T-helper 2 cell treated with Interferon-gamma antibody and Interleukin-4, amounts not matched to agents 5 μg/mL and 100 μg/mL, for 36 hours (primary cell): ENCODE results near the gene TOB1.

Source experiments
- DNase-seq: peaks from one replicate; pipeline ENCODE4 v3.0.0; 2021; ENCODE audit warnings: low spot score
- H3K27ac Mint-ChIP-seq: one replicate; pipeline ENCODE4 v1.8.0; 2021; ENCODE audit warnings: mild to moderate bottlenecking, mixed read lengths
- H3K27me3 Mint-ChIP-seq: one replicate; pipeline ENCODE4 v1.8.0; 2021; ENCODE audit warnings: low read depth, mixed read lengths
- H3K36me3 Mint-ChIP-seq: one replicate; pipeline ENCODE4 v1.8.0; 2021; ENCODE audit warnings: low read depth, mixed read lengths
- H3K4me1 Mint-ChIP-seq: one replicate; pipeline ENCODE4 v1.8.0; 2021; ENCODE audit warnings: low read depth, mixed read lengths
- H3K4me3 Mint-ChIP-seq: one replicate; pipeline ENCODE4 v1.8.0; 2022; ENCODE audit warnings: mild to moderate bottlenecking, moderate library complexity, mixed read lengths
- H3K9me3 Mint-ChIP-seq: one replicate; pipeline ENCODE4 v1.8.0; 2021; ENCODE audit warnings: mixed read lengths

Gene TOB1

DNA sequence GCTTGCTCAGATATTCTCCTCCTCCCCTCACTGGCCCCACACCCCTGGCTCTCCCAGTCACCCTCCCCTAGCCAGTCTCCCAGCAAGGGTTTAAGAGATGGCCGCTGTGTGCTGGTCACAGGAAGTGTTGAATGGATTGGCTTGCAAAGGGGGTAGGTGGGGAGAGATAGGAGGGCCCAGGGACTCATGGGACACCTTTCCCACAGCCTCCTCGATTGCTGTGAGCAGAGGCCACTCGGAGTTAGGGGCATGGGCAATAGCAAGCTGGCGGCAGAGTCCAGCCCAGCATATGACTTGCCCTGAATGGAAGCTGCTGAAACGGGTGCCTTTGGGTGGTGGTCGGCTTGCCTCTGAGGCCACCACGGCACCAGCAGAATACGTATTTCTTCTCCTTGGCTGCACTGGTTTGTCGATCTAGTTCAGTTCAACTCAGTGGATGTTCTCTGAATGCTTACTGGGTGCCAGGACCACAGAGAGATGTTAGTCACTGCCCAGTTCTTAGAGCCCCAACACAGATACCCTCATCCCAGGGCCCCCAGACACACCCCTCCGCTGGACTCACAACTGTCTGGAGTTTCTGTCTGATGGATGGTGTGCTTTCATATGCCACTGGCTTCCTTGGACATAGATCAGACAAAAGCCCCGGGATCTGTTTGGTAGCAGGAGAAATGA is 24.7 kb downstream of the TOB1 start:
- Mint-ChIP-seq H3K36me3 (no peaks in the 10 kb centered on the region), H3K9me3 (no peaks in the 10 kb centered on the region), H3K27ac (no peak overlapping the region), H3K4me1 (no peaks in the 10 kb centered on the region), H3K27me3 (peaks cover 3% of the 10 kb centered on the region), H3K4me3 (no peak overlapping the region)
- DNase-seq: no peak

DNA sequence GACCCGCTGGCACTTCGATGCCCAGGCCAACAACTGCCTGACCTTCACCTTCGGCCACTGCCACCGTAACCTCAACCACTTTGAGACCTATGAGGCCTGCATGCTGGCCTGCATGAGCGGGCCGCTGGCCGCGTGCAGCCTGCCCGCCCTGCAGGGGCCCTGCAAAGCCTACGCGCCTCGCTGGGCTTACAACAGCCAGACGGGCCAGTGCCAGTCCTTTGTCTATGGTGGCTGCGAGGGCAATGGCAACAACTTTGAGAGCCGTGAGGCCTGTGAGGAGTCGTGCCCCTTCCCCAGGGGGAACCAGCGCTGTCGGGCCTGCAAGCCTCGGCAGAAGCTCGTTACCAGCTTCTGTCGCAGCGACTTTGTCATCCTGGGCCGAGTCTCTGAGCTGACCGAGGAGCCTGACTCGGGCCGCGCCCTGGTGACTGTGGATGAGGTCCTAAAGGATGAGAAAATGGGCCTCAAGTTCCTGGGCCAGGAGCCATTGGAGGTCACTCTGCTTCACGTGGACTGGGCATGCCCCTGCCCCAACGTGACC is 25.8 kb downstream of the TOB1 start:
- Mint-ChIP-seq H3K27me3 (peaks cover 6% of the 10 kb centered on the region), H3K9me3 (no peaks in the 10 kb centered on the region), H3K36me3 (no peaks in the 10 kb centered on the region), H3K27ac (no peak overlapping the region), H3K4me1 (no peaks in the 10 kb centered on the region), H3K4me3 (no peak overlapping the region)
- no peak for DNase-seq

DNA sequence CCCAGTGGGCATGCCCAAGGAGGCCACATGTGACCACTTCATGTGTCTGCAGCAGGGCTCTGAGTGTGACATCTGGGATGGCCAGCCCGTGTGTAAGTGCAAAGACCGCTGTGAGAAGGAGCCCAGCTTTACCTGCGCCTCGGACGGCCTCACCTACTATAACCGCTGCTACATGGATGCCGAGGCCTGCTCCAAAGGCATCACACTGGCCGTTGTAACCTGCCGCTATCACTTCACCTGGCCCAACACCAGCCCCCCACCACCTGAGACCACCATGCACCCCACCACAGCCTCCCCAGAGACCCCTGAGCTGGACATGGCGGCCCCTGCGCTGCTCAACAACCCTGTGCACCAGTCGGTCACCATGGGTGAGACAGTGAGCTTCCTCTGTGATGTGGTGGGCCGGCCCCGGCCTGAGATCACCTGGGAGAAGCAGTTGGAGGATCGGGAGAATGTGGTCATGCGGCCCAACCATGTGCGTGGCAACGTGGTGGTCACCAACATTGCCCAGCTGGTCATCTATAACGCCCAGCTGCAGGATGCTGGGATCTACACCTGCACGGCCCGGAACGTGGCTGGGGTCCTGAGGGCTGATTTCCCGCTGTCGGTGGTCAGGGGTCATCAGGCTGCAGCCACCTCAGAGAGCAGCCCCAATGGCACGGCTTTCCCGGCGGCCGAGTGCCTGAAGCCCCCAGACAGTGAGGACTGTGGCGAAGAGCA is 26.4 kb downstream of the TOB1 start:
- H3K4me3 Mint-ChIP-seq: no peak overlapping the region
- no peaks in the 10 kb centered on the region for H3K36me3 Mint-ChIP-seq
- no peak overlapping the region for H3K27ac Mint-ChIP-seq
- DNase-seq: no peak
- H3K9me3 Mint-ChIP-seq: no peaks in the 10 kb centered on the region
- peaks cover 6% of the 10 kb centered on the region for H3K27me3 Mint-ChIP-seq
- no peaks in the 10 kb centered on the region for H3K4me1 Mint-ChIP-seq

GRCh38 chr17:50837980-50838954 is 27.9 kb downstream of the TOB1 start:
- no peak for DNase-seq
- no peaks in the 10 kb centered on the region for H3K4me1 Mint-ChIP-seq
- H3K9me3 Mint-ChIP-seq: no peaks in the 10 kb centered on the region
- no peaks in the 10 kb centered on the region for H3K36me3 Mint-ChIP-seq
- H3K4me3 Mint-ChIP-seq: no peak overlapping the region
- H3K27ac Mint-ChIP-seq: no peak overlapping the region
- peaks cover 6% of the 10 kb centered on the region for H3K27me3 Mint-ChIP-seq

GRCh38 chr17:50837286-50837979 is 28.7 kb downstream of the TOB1 start:
- Mint-ChIP-seq H3K9me3 (no peaks in the 10 kb centered on the region), H3K27me3 (peaks cover 6% of the 10 kb centered on the region), H3K36me3 (no peaks in the 10 kb centered on the region), H3K27ac (no peak overlapping the region), H3K4me1 (no peaks in the 10 kb centered on the region), H3K4me3 (no peak overlapping the region)
- no peak for DNase-seq

DNA sequence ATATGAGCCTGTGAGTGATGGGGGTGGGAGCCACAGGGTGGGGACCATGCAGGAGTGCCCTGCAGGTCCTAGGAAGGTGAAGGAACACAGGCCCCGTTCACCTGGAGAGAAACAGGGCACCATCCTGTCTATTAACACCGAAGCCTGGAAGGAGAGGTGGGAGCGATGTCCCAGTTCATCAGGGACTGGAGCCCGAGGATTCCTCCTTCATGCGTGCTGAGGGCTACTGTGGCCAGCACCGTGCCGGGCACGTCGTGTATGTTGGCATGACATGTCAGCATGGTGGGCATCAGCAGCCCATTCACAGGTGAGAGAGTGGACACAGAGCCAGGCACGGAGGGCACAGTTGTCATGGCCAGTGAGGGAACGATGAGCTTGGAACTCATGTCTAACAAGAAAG is 29.3 kb downstream of the TOB1 start:
- Mint-ChIP-seq H3K36me3 (no peaks in the 10 kb centered on the region), H3K4me3 (no peak overlapping the region), H3K27ac (no peak overlapping the region), H3K27me3 (peaks cover 6% of the 10 kb centered on the region), H3K4me1 (no peaks in the 10 kb centered on the region), H3K9me3 (no peaks in the 10 kb centered on the region)
- DNase-seq: no peak

GRCh38 chr17:50835301-50836234 is 30.6 kb downstream of the TOB1 start, which contains the start of gene WFIKKN2:
WFIKKN2 (plus strand) TSS chr17:50835586; CDS start chr17:50835938, 352 bp downstream.
- Mint-ChIP-seq H3K27me3 (peaks cover 3% of the 10 kb centered on the region), H3K4me3 (no peak within 1 kb of the TSS), H3K4me1 (no peaks in the 10 kb centered on the region), H3K36me3 (no peaks in the 10 kb centered on the region), H3K27ac (no peak within 1 kb of the TSS), H3K9me3 (no peaks in the 10 kb centered on the region)
- DNase-seq: no peak

- H3K4me1 Mint-ChIP-seq: no peaks in the 10 kb centered on the region
- H3K4me3 Mint-ChIP-seq: no peak overlapping the region
- peaks cover 3% of the 10 kb centered on the region for H3K27me3 Mint-ChIP-seq
- no peak for DNase-seq
- H3K36me3 Mint-ChIP-seq: no peaks in the 10 kb centered on the region
- no peaks in the 10 kb centered on the region for H3K9me3 Mint-ChIP-seq
- no peak overlapping the region for H3K27ac Mint-ChIP-seq
These were observed 31.5 kb downstream of the TOB1 start for GRCh38 chr17:50834429-50835300.

- no peaks in the 10 kb centered on the region for H3K36me3 Mint-ChIP-seq
- no peaks in the 10 kb centered on the region for H3K4me1 Mint-ChIP-seq
- DNase-seq: no peak
- H3K27me3 Mint-ChIP-seq: peaks cover 3% of the 10 kb centered on the region
- H3K9me3 Mint-ChIP-seq: no peaks in the 10 kb centered on the region
- H3K27ac Mint-ChIP-seq: no peak overlapping the region
- H3K4me3 Mint-ChIP-seq: no peak overlapping the region
These were observed 32.4 kb downstream of the TOB1 start for GRCh38 chr17:50833510-50834428.

GRCh38 chr17:50832864-50833381 is 33.2 kb downstream of the TOB1 start:
- Mint-ChIP-seq H3K27me3 (peaks cover 3% of the 10 kb centered on the region), H3K27ac (no peak overlapping the region), H3K36me3 (no peaks in the 10 kb centered on the region), H3K4me1 (no peaks in the 10 kb centered on the region), H3K9me3 (no peaks in the 10 kb centered on the region), H3K4me3 (no peak overlapping the region)
- DNase-seq: no peak

DNA sequence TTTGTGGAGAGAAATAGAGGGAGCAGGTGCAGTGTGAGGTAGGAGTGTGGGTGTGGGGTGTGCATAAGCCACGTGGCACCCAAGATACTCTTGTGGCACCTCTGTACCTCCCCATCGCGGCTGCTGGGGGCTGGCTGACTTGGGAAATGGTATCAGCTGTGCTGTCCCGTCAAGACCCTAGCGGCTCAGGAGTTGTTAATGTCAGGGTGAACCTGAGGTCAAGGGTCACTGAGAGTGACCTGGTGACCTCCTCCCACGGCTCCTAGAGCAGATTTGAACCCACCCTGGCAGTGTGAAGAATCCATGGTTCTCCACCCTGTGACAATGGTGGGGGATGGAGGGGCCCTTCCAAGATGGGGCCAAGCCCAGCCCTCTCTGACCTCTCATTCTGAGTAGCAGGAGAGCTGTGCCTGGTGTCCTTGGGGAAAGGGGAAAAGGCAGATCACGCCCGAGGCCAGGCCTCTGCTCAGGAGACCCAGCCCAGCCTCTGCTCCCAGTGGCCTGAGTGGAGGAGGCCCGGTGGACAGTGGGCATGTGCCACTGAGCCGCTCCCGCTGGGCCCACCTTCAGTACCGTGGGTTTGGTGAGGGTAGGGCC is 33.8 kb downstream of the TOB1 start:
- Mint-ChIP-seq H3K27ac (no peak overlapping the region), H3K9me3 (no peaks in the 10 kb centered on the region), H3K36me3 (no peaks in the 10 kb centered on the region), H3K4me1 (no peaks in the 10 kb centered on the region), H3K27me3 (peaks cover 3% of the 10 kb centered on the region), H3K4me3 (no peak overlapping the region)
- DNase-seq: no peak
